ENCODE results near the gene ITGB1BP1.

DNA sequence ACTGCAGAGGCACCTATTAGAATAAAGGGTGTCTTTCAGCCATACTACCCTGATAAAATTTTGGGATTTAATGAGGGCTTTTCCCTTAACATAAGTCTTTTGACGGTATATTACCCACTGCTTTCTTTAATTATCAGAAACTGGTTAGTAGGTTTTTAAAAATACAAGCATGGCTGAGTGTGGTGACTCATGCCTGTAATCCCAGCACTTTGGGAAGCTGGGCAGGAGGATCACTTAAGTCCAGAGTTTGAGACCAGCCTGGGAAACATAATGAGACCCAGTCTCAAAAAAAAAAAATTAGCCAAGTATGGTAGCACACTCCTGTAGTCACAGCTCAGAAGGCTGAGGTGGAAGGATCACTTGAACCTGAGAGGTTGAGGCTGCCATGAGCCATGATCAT lies 16.2 kb upstream of the ITGB1BP1 start:
- TF ChIP-seq, protein P1, sequence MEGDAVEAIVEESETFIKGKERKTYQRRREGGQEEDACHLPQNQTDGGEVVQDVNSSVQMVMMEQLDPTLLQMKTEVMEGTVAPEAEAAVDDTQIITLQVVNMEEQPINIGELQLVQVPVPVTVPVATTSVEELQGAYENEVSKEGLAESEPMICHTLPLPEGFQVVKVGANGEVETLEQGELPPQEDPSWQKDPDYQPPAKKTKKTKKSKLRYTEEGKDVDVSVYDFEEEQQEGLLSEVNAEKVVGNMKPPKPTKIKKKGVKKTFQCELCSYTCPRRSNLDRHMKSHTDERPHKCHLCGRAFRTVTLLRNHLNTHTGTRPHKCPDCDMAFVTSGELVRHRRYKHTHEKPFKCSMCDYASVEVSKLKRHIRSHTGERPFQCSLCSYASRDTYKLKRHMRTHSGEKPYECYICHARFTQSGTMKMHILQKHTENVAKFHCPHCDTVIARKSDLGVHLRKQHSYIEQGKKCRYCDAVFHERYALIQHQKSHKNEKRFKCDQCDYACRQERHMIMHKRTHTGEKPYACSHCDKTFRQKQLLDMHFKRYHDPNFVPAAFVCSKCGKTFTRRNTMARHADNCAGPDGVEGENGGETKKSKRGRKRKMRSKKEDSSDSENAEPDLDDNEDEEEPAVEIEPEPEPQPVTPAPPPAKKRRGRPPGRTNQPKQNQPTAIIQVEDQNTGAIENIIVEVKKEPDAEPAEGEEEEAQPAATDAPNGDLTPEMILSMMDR (IDR thresholded peaks at IDR 0.05; ENCODE audit: insufficient read depth, low read length): no peak
- TF ChIP-seq POLR2AphosphoS5 (IDR thresholded peaks at IDR 0.05; ENCODE audit: low read depth) (no peak), SPI1 (IDR thresholded peaks at IDR 0.05; ENCODE audit: borderline replicate concordance, low read depth) (no peak)
- TF ChIP-seq, protein P2, sequence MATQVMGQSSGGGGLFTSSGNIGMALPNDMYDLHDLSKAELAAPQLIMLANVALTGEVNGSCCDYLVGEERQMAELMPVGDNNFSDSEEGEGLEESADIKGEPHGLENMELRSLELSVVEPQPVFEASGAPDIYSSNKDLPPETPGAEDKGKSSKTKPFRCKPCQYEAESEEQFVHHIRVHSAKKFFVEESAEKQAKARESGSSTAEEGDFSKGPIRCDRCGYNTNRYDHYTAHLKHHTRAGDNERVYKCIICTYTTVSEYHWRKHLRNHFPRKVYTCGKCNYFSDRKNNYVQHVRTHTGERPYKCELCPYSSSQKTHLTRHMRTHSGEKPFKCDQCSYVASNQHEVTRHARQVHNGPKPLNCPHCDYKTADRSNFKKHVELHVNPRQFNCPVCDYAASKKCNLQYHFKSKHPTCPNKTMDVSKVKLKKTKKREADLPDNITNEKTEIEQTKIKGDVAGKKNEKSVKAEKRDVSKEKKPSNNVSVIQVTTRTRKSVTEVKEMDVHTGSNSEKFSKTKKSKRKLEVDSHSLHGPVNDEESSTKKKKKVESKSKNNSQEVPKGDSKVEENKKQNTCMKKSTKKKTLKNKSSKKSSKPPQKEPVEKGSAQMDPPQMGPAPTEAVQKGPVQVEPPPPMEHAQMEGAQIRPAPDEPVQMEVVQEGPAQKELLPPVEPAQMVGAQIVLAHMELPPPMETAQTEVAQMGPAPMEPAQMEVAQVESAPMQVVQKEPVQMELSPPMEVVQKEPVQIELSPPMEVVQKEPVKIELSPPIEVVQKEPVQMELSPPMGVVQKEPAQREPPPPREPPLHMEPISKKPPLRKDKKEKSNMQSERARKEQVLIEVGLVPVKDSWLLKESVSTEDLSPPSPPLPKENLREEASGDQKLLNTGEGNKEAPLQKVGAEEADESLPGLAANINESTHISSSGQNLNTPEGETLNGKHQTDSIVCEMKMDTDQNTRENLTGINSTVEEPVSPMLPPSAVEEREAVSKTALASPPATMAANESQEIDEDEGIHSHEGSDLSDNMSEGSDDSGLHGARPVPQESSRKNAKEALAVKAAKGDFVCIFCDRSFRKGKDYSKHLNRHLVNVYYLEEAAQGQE (IDR thresholded peaks at IDR 0.05; ENCODE audit: insufficient replicate concordance, low read depth): no peak

Measured in HL-60 (cell line).